ENCODE results near the gene RGS13. TPM values are rescaled to one million over a fixed set of nuclear protein-coding genes. Genes with fewer than 3 reads are reported as not detected.

Gene RGS13
- total and polyA plus RNA-seq, 4 donors, result 0.14 to 1.3 (median 0.51) TPM

DNA sequence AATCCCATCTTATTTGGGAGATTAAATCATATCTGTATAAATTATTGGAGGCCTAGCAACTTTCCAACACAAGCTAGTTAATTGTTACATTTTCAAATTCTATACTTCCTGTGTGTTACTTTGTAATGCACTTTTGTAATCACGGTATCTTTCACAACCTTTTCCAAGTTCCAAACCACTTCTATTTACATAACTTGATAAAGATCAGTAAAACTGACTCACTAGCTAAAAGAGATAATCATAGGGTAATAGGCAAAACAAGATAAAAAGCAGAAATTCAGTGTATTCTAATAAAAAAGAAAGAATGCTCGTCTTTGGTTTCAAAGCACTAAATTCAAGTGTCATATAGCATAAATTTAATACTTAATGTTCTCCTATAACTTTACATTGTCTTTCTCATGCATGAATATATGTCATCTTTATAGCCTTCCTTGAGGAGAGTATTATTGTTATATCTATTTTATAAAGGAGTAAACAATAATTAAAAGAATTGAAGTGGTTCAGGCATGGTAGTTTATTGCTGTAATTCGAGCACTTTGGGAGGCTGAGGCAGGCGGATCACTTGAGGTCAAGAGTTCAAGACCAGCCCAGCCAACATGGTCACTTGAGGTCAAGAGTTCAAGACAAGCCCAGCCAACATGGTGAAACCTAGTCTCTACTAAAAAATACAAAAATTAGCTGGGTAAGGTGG is 66.4 kb downstream of the RGS13 start:
- H3K4me3 ChIP-seq, result no peak overlapping the region
- DNase-seq (no peak), ATAC-seq (ENCODE audit: insufficient read depth, low FRiP score) (no peak)
- TF ChIP-seq, protein P1, sequence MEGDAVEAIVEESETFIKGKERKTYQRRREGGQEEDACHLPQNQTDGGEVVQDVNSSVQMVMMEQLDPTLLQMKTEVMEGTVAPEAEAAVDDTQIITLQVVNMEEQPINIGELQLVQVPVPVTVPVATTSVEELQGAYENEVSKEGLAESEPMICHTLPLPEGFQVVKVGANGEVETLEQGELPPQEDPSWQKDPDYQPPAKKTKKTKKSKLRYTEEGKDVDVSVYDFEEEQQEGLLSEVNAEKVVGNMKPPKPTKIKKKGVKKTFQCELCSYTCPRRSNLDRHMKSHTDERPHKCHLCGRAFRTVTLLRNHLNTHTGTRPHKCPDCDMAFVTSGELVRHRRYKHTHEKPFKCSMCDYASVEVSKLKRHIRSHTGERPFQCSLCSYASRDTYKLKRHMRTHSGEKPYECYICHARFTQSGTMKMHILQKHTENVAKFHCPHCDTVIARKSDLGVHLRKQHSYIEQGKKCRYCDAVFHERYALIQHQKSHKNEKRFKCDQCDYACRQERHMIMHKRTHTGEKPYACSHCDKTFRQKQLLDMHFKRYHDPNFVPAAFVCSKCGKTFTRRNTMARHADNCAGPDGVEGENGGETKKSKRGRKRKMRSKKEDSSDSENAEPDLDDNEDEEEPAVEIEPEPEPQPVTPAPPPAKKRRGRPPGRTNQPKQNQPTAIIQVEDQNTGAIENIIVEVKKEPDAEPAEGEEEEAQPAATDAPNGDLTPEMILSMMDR (IDR thresholded peaks at IDR 0.05; ENCODE audit: control extremely low read depth, extremely low read depth), result no peak
- H3K4me1 ChIP-seq (ENCODE audit: control insufficient read depth in 5 of 5, insufficient read depth in 5 of 5, low read length in 5 of 5), result peaks cover 0 to 11% (median 4%) of the 10 kb centered on the region in 5 donors
- H3K27ac ChIP-seq (ENCODE audit: low read depth in 1 of 2, low read length in 1 of 2), result no peak overlapping the region
- no peaks in the 10 kb centered on the region for H3K27me3 ChIP-seq (ENCODE audit: control insufficient read depth in 3 of 3, insufficient read depth in 3 of 3, low read length in 2 of 3)
- H3K9ac ChIP-seq (ENCODE audit: insufficient read depth in 1 of 2, low read length in 2 of 2), result no peak overlapping the region
- no peaks in the 10 kb centered on the region for H3K36me3 ChIP-seq (ENCODE audit: control insufficient read depth in 4 of 4, insufficient read depth in 4 of 4, low read length in 4 of 4)
- WGBS, 2 donors, result 33 to 57% methylated on average over 4 of the region's 4 CpGs
- H3K9me3 ChIP-seq (ENCODE audit: control insufficient read depth in 4 of 4, insufficient read depth in 3 of 4, low read length in 3 of 4), result no peaks in the 10 kb centered on the region

DNA sequence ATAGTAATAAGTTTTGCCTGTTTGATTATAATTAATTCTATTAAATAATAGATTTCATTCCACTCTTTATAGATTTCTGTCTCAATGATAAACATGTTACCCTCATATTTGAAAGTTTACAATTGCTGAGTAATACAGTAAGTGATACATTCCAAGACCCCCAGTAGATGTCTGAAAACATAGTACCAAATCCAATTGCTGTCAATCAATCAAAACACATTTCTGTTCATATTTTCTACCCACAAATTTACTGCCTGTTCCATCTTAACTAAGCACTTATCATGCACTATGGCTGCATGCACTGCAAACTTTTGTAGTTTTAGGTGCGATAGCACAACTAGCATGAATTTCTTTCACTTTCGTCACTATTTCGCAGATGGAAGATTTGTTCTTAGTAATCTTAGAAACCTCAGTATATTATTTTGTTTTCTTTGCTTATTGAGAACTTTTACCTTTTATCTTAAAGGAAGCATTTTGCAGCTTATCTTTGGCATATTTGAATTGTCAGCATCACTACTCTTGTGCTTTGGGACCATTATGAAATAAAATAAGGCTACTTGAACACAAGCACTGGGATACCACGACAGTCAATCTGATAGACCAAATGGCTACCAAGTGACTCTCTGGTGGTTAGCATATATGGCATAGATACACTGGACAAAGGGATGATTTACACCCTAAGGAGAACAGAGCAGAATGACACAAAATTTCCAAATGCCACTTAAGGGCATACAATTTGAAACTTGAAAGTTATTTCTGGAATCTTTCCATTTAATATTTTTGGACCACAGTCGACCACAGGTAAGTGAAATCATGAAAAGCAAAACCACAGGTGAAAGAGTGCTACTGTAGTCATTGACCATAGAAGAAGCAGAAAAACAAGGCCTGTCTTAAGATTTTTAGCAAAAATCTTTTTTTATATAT is 67.6 kb downstream of the RGS13 start:
- no peaks in the 10 kb centered on the region for H3K36me3 ChIP-seq (ENCODE audit: control insufficient read depth in 4 of 4, insufficient read depth in 4 of 4, low read length in 4 of 4)
- H3K4me3 ChIP-seq, result no peak overlapping the region
- DNase-seq (no peak), ATAC-seq (ENCODE audit: insufficient read depth, low FRiP score) (no peak)
- H3K27me3 ChIP-seq (ENCODE audit: control insufficient read depth in 3 of 3, insufficient read depth in 3 of 3, low read length in 2 of 3), result no peaks in the 10 kb centered on the region
- TF ChIP-seq, protein P1 (IDR thresholded peaks at IDR 0.05; ENCODE audit: control extremely low read depth, extremely low read depth), result no peak
- H3K9me3 ChIP-seq (ENCODE audit: control insufficient read depth in 4 of 4, insufficient read depth in 3 of 4, low read length in 3 of 4), result no peaks in the 10 kb centered on the region
- H3K9ac ChIP-seq (ENCODE audit: insufficient read depth in 1 of 2, low read length in 2 of 2), result no peak overlapping the region
- no peak overlapping the region for H3K27ac ChIP-seq (ENCODE audit: low read depth in 1 of 2, low read length in 1 of 2)
- peaks cover 0 to 11% (median 4%) of the 10 kb centered on the region in 5 donors for H3K4me1 ChIP-seq (ENCODE audit: control insufficient read depth in 5 of 5, insufficient read depth in 5 of 5, low read length in 5 of 5)
- 83 to 84% methylated on average over 5 of the region's 5 CpGs for WGBS, 2 donors

DNA sequence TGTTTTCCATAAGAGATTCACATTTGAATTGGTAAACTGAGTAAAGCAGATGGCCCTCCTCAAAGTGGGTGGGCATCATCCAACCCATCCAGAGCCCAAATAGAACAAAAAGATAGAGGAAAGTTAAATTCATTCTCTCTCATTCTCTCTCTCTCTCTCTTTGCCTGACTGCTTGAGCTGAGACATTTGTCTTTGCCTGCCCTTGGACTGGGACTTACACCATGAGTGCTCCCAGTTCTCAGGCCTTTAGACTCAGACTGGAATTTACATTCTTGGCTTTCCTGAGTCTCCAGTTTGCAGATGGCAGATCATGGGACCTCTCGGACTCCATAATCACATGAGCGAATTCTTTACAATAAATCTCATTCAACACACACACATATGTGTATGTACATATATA is 69.6 kb downstream of the RGS13 start:
- H3K9me3 ChIP-seq (ENCODE audit: control insufficient read depth in 4 of 4, insufficient read depth in 3 of 4, low read length in 3 of 4), result no peaks in the 10 kb centered on the region
- no peak overlapping the region for H3K9ac ChIP-seq (ENCODE audit: insufficient read depth in 1 of 2, low read length in 2 of 2)
- no peak overlapping the region for H3K4me3 ChIP-seq
- no peaks in the 10 kb centered on the region for H3K27me3 ChIP-seq (ENCODE audit: control insufficient read depth in 3 of 3, insufficient read depth in 3 of 3, low read length in 2 of 3)
- no peak for ATAC-seq (ENCODE audit: insufficient read depth, low FRiP score)
- DNase-seq, result no peak
- WGBS, 2 donors, result 97 to 98% methylated on average over 2 of the region's 2 CpGs
- TF ChIP-seq, protein P1 (IDR thresholded peaks at IDR 0.05; ENCODE audit: control extremely low read depth, extremely low read depth), result no peak
- H3K27ac ChIP-seq (ENCODE audit: low read depth in 1 of 2, low read length in 1 of 2), result no peak overlapping the region
- no peaks in the 10 kb centered on the region for H3K36me3 ChIP-seq (ENCODE audit: control insufficient read depth in 4 of 4, insufficient read depth in 4 of 4, low read length in 4 of 4)
- H3K4me1 ChIP-seq (ENCODE audit: control insufficient read depth in 5 of 5, insufficient read depth in 5 of 5, low read length in 5 of 5), result peaks cover 0 to 11% (median 4%) of the 10 kb centered on the region in 5 donors
